CD4-positive, alpha-beta T cell treated with Interleukin-15 for 4 hours (primary cell): ENCODE data around the gene IFT20.

Source experiments
- DNase-seq: peaks from one replicate; pipeline ENCODE4 v3.0.0-alpha.2; 2020; ENCODE audit warnings: low spot score

The IFT20 gene

GRCh38 chr17:28335201-28335958 is at the start of gene IFT20, which contains the start of gene TNFAIP1:
IFT20 (minus strand) TSS chr17:28335472; CDS start chr17:28331985, 3,487 bp downstream.
TNFAIP1 (plus strand) TSS chr17:28335761; CDS start chr17:28339522, 3,761 bp downstream.
- DNase-seq, result peak; percentile 98

GRCh38 chr17:28385037-28385400 is 49.7 kb upstream of the IFT20 start:
- no peak for DNase-seq

GRCh38 chr17:28384281-28385036 is 49.2 kb upstream of the IFT20 start:
- peak; percentile 60 for DNase-seq

GRCh38 chr17:28381141-28381825 is 46.0 kb upstream of the IFT20 start:
- no peak for DNase-seq

GRCh38 chr17:28379814-28380801 is 44.8 kb upstream of the IFT20 start:
- DNase-seq, result no peak

GRCh38 chr17:28372945-28373274 is 37.6 kb upstream of the IFT20 start:
- DNase-seq, result no peak

- no peak for DNase-seq
Measured at GRCh38 chr17:28372203-28372944, 37.1 kb upstream of the IFT20 start.

- peak; percentile 91 for DNase-seq
Measured at GRCh38 chr17:28371245-28372202, 36.3 kb upstream of the IFT20 start, which contains the start of gene SARM1. SARM1 (plus strand) TSS chr17:28371694; CDS start chr17:28372033, 339 bp downstream.

GRCh38 chr17:28370744-28371103 is 35.5 kb upstream of the IFT20 start:
- DNase-seq, result no peak

GRCh38 chr17:28370035-28370743 is 34.9 kb upstream of the IFT20 start, which contains the start of gene VTN:
VTN (minus strand) TSS chr17:28370307; CDS start chr17:28370203, 104 bp downstream.
- DNase-seq, result no peak

GRCh38 chr17:28369684-28370034 is 34.4 kb upstream of the IFT20 start:
- DNase-seq, result no peak

- no peak for DNase-seq
Measured at GRCh38 chr17:28368915-28369683, 33.8 kb upstream of the IFT20 start.

- no peak for DNase-seq
Measured at GRCh38 chr17:28368306-28368831, 33.1 kb upstream of the IFT20 start.

- no peak for DNase-seq
Measured at GRCh38 chr17:28367641-28368305, 32.5 kb upstream of the IFT20 start.

GRCh38 chr17:28366605-28367004 is 31.3 kb upstream of the IFT20 start:
- DNase-seq, result no peak

- DNase-seq, result no peak
Measured at GRCh38 chr17:28365487-28365886, 30.2 kb upstream of the IFT20 start.

- no peak for DNase-seq
Measured at GRCh38 chr17:28364665-28365363, 29.5 kb upstream of the IFT20 start, which contains the start of gene SEBOX. SEBOX (minus strand) TSS chr17:28365199; CDS start chr17:28365151, 48 bp downstream.
